ENCODE results near the gene TCFL5.

Gene TCFL5

DNA sequence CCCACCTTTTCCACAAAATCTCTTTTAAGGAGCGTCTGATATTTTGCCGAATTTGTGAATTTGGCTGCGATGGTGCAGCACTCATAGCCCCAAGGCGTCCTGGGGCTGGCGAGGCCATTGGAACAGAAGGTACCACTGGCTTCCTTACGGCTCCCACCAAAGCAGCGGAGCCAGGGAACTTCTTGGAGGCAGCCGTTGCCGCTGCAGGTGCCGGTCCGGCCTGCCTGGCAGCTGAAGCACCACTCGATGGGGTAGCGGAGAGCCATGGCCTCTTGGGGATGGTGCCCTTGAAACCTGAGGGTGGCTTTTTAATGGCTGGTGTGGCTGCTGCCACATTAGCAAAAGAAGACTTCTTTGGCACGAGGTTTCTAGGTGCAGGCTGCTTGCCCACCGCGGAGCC, 34.9 kb upstream of the TCFL5 start:
- in situ Hi-C loops (cut with MboI; ENCODE audit: low sequenced_read_pairs), result no loop called here

DNA sequence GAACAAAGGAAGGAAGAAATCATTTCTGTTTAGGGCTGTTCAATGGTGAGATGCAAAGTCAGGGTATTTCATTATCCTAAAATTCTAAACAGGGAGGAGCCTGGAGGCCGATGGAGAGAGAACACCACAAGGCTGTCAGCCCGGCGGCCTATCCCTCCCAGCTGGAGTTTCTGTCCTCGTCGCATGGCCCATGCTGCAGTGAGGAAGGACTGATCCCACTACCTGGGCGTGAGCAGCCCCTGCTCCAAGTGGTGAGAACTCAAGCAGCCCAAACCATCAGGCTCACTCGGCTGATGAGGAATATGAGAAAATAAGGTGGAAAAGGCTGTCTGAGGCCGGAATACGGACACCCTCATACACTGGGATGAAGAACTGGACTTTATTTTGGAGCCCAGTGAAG, 33.9 kb upstream of the TCFL5 start:
- in situ Hi-C loops (cut with MboI; ENCODE audit: low sequenced_read_pairs), result no loop called here

DNA sequence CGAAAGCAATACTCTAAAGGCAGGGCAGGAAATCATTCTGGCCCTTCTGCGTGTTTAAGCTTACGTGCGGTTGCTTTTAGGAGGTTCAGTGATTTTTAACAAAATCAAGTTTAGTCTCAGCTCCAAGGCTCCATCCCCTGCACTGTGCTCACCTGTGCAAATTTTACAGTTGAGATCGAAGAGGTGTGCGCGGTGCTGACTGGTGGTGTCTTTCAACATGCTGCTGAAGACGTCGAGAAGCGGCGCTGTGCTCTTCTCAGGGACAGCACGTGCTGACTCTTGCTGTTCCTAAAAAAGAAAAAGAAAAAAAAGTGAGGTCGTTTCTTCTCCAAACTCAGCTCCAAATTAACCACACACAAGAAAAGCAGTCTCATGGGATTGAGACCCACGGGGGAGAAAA, 32.6 kb upstream of the TCFL5 start:
- in situ Hi-C loops (cut with MboI; ENCODE audit: low sequenced_read_pairs), result no loop called here

DNA sequence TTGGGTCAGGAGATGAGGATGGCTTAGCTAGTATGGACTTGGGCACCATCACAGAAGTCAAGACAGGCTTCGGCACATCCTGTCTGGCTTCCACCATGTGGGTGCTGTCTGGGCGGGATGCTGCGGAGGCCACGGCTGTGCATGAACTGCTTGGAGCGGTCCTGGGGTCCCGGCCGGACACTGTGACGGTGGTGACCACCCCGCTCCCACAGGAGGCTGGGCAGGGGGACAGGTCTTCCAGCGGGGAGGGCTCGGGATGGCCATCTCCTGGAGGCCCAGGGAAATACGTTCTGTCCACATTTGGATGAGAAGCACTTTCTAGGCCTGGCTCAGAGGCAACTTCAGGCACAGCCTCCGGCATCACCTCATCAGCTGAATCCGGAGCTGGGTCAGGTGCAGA, 32.1 kb upstream of the TCFL5 start:
- in situ Hi-C loops (cut with MboI; ENCODE audit: low sequenced_read_pairs), result no loop called here

DNA sequence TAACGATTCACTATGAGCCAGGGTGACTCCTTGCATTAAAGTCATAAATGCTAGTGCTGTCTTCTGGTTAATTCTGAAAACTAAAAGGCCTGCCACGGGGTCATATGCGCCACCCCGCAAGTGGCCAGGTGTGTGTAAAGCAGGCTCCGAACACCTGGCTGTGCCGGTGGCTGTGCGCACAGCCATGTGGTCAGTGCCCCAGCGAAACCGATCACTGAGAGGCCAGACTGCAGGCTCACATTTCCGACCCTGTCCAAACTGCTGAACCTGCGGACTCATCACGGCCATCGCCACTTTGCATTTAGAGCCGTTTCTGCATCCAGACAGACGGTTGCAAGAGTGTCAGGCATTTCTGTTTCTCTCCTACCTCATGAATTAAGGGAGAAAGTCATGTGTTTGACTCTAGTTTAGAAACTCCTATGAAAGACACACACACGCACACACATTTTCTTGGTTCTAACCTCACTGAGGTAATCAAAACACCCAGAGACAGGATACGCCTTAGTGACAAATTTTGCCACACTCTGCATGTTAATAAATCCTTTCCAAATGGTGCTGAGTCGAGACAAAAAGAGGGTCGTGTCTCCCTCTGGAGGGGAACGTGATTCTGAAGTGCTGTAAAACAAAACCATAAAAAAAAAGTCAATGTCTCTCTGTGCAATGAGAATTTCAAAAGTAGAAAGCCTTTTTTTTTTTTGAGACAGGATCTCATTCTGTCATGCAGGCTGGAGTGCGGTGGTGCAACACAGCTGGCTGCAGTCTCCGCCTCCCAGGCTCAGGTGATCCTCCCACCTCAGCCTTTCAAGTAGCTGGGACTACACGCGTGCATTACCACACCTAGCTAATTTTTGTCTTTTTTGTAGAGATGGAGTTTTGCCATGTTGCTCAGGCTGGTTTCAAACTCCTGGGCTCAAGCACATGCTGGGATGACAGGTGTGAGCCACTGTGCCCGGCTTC, 31.0 kb upstream of the TCFL5 start:
- in situ Hi-C loops (cut with MboI; ENCODE audit: low sequenced_read_pairs), result no loop called here

DNA sequence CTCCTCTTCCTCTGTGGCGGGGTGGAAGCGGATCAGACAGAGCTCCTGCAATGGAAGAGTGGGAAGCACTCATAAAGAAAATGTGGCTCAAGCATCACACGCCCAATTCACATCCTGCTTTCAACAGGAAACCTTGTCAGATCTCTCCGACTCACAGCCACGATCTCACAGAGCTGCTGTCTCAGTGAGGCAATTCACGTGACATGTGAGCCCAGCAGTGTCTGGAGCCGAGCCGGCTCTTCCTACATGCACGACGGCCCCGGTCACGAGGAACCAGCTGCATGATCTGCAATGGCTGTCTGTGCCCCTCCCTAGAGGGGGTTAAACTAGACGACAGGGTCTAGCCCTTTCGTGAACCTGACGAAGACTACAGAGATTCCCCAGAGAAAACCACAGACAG, 29.5 kb upstream of the TCFL5 start:
- in situ Hi-C loops (cut with MboI; ENCODE audit: low sequenced_read_pairs), result no loop called here

DNA sequence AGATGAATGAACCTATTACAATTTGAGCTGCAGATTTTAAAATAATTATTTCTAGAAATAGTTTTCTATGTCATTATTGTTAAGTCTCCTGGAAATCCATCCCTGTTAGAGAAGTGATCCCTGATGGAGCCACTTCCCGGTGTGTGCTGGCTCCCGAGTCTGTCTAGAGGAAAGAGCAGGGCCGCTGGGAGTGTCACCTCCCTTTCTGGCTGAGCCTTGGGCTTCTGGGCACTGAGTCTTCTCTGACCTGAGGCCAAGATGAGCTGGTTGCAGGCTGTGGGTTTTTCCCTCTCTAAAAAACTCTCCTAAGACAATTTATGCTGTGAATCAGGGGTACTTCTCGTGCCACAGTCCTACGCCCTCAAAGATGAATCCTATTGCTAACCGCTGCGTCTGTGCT, 28.8 kb upstream of the TCFL5 start:
- in situ Hi-C loops (cut with MboI; ENCODE audit: low sequenced_read_pairs), result no loop called here

DNA sequence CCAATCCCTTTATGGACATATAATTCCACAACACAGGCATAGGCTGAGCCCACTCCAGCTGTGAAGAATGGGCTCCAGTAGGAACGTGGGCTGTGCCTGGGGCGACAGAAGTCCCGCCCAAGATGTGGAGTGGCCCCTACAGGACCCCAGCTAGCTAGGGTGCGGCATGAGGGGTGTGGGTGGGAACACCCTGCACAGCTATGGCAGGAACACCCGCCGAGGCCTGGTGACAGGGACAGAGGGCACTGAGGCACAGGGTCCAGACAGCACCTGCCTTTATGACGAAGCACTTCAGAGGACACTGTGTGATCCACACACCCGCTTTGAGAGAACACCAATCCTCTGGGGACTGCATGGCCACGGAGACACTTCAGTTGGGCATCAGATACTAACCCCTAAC, 28.2 kb upstream of the TCFL5 start:
- in situ Hi-C loops (cut with MboI; ENCODE audit: low sequenced_read_pairs), result no loop called here

DNA sequence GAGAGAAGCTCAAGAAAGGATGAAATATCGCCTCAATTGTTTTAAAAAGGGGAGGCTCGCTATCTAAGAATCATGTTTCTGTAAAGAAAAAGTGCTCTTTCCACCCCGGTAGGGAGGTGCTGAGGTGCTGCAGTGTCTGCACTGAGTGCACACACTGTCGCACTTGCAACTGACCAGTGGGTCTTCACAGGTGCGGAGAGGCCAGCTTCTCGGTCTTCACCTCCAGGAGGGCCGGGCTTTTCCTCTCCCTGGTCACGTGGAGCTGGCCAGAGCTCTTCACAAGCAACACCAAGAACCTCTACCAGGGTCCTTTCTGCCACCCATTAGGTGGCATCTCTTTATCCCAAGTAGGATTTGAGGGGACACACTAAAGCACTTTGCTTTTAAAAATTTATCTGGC, 27.8 kb upstream of the TCFL5 start:
- in situ Hi-C loops (cut with MboI; ENCODE audit: low sequenced_read_pairs), result no loop called here

DNA sequence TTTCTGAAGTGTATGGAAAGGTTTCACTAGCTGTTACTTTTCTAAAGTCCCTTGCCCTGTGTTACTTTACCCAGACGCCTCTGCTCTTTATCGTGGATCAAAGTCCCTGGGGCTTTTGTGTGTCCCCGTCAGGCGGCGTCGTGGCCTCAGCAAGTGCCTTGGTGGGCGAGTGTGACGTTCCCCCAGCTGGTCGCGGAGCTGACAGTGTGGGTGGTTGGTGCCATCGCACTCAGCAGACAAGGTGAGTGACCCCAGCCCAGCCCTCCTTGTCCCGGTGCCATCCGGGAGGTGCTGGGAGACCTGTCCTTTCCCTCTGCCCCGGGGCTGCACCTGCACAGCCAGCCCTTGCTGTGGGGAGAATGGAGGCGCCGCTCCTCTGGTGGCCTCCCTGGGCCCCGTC, 27.3 kb upstream of the TCFL5 start:
- in situ Hi-C loops (cut with MboI; ENCODE audit: low sequenced_read_pairs), result no loop called here

DNA sequence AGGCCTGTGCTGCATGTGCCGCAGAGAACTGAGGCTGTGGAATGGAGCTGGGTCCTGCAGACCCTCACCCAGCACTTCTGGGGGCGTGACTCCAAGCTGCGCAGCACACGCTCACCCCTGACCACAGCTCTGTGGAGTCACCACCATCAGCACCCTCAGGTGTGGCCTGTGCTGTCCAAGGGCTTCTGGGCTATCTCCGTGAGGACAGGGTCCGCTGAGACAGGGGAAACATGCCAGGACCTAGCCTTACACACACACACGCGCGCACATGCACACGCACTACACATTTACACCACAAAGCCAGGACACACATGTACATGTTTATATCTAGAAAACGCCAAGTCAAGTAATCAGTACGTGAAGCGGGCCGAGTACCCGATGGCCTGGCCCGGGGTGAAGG, 26.8 kb upstream of the TCFL5 start:
- in situ Hi-C loops (cut with MboI; ENCODE audit: low sequenced_read_pairs), result no loop called here

DNA sequence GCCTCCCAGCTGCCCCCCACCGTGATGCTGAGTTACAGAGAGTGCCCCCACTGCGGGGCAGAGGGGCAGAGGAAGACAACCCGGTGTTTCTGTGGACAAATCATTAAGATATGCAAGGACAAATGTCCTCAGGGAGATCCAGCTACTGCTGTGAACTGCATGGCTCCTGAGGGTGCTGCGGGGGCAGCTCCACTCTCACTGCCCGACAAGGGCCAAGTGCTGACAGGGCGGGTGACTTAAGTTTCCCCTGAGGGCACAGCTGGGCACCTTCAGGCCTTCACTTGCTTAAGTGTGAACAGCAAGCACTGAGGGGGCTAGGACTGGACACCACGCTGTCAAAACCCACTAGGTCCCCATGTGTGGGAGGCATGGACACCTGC, 26.2 kb upstream of the TCFL5 start:
- in situ Hi-C loops (cut with MboI; ENCODE audit: low sequenced_read_pairs), result no loop called here

DNA sequence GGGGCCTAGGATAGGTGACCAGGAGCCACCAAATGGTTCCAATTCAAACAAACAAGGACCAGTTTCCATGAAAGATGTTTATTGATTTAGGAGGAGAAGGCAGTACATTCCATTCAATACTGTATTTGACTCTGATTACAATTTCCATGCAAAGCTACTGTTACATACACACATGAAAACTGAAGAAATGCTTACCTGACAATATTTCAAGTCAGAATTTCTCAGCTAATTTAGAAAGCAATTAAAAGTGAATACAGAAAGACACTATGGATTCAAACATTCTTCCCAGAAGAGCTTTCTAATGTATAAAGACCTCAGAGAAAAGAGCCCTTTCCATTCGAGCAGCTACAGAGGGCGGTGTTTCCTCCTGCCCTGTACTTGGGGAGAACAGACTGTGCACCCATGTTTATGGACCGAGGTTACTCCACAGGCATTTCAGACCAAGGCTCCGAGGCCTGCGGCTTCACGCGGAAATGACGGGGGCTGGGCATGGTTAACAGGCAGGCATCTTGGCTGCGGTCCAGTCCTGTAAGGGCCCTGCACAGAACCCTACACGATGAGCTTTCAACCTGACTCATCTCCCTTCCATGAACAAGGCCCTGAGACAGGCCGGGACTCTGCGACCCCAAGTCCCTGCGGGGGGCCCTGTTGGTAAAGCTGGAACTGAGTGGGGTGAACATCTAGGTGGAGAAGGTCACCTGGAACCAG, 25.7 kb upstream of the TCFL5 start:
- in situ Hi-C loops (cut with MboI; ENCODE audit: low sequenced_read_pairs), result no loop called here

DNA sequence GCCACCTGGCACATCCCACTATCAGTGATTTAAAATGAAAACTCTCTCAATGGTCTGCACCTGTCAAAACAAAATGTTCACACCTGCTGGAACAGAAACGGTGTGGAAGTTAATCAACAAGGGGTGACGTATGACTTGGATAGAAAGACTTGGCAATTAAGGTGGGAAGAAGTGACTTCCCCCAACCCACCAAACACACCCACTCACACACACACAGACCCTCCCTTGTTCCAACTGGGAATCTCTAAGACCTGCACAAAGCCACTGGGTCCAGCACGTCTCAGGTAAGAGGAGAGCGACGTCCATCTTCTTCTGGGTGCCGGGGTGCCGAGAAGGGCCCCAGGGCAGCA, 25.1 kb upstream of the TCFL5 start:
- in situ Hi-C loops (cut with MboI; ENCODE audit: low sequenced_read_pairs), result no loop called here

DNA sequence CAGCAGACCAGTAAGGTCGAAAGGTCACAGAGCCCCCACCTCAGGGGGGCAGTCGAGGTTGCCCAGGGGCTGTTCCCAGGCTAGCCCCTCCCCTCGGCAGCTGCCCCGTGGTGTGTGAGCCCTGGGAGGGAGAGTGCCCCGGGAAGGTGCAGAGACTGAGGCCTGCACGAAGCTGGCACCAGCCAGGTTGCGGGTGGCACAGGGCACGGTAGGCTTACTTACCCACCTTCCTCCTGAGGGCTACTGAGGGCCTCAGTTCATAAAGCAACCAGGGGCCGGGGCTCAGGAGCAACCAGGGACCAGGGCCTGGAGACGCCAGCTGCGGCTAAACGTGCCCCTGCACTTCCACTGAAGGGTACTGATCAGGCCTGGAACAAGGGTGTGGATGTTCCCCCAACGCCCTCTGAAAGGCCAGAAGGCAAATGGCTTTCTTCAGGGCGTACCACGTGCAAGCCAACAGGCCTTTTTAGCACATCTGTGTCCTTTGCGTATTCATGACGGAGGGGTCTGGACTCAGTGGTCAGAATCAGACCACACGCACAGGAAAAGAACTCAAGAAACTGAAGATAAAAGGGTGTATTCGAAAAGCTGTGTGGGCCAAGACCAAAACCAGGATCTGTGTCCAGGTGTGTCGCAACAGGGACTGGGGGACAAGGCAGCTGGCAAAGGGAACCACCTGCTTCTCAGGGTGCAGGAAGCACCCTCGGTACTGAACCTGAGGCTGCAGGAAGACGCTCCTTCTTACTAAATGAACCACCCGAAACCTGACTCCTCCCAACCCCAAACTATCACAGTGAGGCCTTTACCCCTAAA, 24.5 kb upstream of the TCFL5 start:
- in situ Hi-C loops (cut with MboI; ENCODE audit: low sequenced_read_pairs), result no loop called here

DNA sequence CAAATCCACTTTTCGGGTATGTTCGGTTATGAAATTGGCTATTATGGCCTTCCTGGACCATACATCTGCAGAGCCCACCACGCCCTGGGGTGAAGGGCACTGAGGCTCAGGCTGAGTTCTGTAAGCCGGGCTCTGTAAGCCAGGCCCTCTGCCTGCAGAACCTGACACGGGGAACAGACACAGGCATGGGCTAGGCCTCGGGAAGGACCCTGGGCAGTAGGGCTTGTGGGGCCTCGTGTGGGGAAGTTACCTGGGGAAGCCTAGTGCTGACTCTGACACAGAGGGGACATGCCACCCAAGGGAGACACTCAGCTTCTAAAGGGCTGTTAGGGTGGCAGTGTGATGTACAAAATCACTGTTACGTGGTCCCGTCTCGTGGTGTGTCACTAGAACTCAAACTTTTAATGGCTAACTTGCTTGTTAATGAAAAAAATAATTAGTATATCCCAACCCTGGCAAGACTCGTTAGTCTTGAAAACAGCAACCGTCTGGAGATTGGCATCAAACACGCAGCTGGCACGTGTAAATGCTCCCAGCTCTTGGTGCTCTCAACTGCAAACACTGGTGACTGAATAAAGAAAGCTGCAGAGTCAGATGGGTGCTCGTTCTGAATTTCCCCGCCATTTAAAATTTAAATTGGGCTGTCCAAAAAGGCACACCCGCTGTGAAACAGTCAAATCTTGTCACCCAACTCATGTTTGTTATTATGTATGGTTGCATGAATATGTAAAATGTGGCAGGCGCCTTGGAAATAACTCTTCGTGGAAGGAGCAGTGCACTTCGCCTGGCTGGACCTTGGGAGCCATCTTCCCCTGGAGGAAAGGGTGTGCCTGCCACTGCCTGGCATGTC, 23.6 kb upstream of the TCFL5 start:
- in situ Hi-C loops (cut with MboI; ENCODE audit: low sequenced_read_pairs), result no loop called here

DNA sequence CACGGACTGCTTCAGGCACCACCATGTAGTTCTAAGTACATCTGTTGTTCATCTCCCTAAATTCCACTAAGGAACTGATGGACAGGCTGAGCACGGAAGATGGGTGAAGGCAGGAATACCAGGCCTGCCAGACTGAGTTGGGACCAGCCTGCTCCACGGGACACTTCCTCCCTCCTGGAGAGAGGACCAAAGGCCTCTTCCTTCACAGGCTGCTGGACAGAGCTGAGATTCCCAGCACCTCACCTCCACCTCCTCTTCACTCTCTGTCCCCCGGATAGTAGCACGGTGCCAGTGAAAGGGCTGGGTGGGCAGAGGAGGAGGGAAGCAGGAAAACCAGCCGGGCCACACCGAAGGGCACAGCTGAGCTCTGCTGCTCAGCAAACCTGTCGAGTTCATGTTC, 22.9 kb upstream of the TCFL5 start:
- in situ Hi-C loops (cut with MboI; ENCODE audit: low sequenced_read_pairs), result no loop called here

DNA sequence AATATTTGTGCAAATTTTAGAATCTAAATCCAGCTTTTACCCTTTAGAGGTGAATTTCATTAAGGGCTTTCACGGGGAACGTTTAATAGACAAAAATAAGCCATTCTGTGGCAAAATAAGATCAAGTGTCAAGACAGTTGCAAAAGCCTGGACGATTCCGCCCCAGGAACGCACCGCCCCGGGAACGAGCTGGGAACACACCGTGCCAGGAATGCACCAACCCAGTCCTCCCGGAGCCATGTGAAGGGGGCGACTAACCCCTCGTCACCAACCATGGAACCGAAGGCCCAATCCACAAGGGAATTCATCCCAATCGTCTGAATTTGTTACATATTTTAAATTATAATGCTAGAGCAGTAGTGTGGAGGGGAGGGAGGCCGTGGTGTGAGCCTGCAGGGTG, 20.8 kb upstream of the TCFL5 start:
- in situ Hi-C loops (cut with MboI; ENCODE audit: low sequenced_read_pairs), result no loop called here

DNA sequence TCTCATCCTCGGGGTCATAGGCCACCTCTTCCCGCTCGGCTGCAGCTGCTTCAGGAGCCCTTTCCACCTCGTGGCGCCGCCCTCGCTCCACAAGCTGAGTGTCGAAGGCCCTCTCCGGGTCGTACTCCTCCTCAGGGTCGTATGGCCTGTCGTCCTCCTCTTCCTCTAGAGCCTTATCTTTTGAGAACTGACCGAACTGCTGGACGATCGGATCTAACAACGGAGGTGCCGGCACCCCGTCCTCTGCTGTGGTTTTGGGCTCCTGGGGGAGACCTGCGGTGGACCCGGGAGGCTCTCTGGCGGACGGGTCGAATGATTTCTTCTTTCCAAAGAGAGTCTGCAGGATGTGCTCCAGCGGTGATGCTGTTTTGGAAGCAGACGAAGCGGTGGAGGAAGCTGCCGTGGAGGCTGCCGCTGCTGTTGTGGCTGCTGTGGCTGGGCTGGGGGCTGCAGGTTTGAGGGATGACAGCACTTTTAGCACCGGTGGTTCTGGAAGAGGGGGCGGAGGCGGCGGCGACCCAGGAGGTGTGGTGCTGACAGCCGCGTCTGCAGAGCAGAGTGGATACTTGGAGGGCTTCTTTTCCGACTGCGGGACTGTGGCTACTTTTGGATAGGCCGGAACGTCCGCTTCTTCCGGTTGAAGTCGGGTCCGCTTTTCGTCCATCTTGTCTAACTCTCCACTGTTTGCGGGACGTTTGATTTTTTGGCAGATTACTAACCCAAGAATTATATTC, 20.2 kb upstream of the TCFL5 start:
- in situ Hi-C loops (cut with MboI; ENCODE audit: low sequenced_read_pairs), result no loop called here
